ENCODE data around the gene FLNC.

The FLNC gene

GRCh38 chr7:128867842-128868623 is 37.8 kb downstream of the FLNC start:
- DNase-seq: no peak

- DNase-seq: no peak
Measured at GRCh38 chr7:128868624-128869137, 38.5 kb downstream of the FLNC start.

- peak; percentile 25 to 26 for DNase-seq
Measured at GRCh38 chr7:128869138-128869943, 39.1 kb downstream of the FLNC start.

DNA sequence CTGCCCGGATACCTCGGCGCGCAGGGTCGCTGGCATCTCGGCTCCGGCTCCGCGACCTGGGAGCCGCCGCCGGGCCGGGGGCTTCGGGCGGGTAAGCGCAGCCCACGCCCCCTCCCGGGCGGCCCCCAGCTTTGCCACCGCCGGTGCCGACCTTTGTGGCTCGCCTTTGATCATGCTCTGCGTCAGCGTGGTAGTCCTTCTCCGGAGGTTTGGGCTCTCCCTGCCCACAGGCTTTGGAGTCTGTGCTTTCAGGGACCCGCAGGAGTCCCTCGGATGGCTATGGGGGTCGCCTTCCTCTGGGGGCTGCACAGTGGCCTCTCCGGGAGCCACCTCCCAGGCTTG is 39.7 kb downstream of the FLNC start:
- DNase-seq: peak; percentile 12 to 19

DNA sequence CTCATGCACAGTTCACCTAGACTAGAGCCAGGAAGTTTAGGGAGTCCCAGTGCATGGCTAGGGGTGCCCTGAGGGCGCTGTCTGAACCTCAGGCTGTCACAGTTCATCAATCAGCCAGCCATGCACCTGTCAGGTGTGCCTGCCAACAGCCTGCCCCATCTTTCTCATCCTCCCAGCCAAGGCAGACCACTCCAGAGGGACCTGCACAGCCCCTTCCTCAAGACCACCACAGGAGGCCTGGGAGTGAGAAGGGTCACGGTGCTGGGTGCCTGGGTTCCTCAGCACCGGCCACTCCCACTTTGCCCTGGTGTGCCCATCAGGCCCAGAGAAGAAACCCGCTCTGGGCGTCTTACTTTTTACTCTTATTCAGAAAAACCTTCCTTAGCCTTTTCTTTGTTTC is 40.8 kb downstream of the FLNC start:
- DNase-seq: no peak

- no peak for DNase-seq
Measured at GRCh38 chr7:128872394-128872824, 42.2 kb downstream of the FLNC start.

DNA sequence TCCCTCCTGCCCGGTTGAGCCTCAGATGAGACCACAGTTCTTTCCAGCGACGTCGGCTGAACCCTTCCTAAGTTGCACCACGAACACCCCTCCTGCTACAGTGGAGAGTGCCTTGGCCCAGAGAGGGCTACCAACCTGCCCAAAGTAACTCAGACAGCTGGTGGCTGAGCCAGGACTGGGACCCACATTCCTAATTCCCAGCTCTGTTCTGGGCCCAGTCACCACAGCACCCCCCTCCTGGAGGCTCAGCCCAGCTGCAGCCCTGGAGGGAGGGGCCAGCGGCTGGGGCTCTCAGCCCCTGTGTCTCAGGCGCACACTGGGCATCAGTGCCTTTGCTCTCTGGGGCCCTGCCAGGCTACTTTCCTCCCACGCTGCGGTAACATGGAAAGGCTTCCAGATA is 43.0 kb downstream of the FLNC start:
- no peak for DNase-seq

DNA sequence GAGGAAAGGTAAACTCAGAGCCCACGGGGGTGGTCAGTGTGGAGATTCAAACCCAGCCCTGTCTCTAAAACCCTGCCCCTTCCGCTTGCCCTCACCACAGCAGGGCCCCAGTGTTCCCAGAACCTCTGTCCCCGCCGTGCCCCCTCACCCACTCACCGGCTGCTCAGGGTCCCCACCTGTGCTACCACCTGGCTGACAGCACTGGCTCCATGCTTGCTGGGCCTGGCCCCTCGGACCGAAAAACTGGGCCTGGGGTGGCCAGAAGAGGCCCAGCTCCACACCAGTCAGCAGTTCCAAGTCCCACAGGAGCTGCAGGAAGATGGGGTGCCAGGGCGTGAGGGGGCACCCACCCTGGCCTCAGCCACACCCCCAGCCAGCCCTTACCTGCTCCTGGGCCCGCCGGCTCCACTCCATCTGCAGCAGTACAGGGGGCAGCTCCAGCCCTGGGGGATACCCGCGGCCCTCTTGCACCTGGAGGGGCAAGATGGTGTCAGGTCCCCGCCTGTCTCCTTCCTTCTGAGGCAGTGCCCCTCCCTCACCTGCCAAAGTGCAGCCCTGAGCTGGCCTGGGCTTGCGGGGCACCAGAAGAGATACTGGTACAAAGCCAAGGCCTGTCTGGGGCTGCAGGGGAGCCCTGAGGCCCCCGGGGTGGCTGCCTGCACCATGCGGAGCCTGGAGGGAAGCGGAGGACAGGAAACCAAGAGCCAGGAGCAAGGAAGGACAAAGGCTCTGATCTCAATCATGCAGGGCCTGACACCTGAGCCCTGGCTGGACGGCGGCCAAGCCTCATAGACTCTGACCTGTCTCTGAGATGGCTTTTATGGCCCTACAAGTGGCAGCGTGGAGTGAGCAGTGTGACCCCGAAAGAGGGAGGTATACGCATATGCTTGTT is 44.2 kb downstream of the FLNC start:
- no peak for DNase-seq

DNA sequence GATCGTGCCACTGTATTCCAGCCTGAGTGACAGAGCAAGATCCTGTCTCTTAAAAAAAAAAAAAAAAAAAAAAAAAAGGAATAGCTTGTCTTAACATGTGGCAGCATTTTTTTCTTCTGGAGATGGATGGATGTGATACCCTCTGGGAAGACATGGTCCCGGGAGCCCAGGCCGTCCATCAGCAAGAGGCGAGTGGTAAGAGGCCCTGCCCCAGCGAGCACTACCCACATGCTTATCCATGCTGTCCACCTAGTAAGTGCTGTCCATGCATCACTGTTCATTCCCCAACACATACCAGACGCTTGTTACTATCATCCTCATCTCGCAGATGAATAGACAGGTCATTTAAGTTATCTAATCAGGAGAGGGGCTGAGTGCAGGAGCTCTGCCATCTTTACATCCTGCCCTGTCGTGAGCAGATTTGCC is 45.3 kb downstream of the FLNC start:
- no peak for DNase-seq

DNA sequence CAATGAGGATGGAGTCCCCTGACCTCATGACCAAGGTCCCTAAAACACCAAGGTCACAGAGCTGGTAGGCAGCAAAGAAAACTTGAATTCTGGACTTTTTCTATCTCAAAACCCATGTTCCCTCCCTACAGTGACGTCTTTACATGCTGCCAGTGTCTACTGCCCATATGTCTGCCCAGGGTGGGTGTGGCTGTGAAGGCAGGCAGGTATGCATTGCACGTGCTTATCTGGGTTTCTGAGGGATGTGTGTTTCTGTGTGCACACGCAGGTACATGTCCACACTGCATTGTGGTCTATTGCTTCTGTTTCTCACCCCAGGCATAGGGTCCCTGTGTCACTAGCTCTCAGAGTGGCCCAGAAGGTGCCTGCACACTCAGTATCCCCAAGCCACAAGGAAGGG is 45.9 kb downstream of the FLNC start:
- no peak for DNase-seq

DNA sequence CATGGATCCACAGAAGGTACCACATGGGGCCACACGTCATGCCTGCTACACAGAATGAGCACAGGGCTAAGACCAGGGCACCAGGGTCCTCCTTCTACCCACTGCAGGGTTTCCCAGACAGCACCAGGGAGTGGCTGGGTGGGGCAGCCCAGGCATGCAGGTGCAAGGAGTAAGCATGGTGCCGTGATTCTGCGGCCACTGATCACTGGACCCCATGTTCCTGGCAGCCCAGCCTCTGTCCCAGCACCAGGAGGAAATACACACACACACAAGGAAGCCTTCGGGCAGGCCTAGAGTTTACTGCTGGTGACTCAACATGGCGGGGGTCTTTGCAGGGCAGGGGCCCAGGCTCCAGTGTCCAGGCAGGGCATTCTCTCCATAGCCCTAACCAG is 46.4 kb downstream of the FLNC start:
- DNase-seq: no peak

DNA sequence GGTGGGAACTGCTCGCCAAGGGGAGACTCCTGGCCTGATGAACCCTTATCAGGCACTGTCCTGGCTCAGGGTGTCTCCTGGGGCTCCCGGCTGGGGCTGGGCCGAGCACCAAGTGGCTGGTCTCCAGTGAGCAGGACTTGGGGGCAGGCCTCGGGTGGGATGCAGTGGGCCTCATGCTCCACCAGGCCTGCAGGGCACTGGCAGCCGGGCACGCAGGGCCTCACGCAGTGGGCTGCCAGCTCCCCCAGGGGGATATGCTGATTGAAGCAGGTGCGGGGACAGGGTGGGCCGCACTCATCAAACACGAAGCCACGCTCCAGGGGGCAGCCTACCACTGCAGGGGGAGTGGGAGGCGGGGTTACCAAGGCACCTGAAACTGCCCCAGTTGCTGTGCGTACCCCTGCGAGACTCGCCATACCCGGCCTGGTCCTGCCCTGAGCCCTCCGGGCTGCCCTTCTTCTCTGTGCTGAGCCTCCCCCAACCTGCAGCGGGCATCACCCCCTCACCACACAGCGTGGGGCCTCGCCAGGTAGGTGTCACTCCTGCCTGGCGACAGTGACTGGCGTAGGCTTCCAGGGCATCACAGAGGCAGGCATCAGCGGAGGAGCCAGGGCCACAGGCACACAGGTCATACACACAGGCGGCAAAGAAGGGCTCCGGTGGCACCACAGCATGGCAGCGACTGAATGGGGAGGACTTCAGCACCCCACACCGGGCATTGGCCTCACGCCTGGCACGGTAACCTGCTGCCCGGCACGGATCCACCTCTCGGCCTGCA is 47.0 kb downstream of the FLNC start:
- DNase-seq: no peak

DNA sequence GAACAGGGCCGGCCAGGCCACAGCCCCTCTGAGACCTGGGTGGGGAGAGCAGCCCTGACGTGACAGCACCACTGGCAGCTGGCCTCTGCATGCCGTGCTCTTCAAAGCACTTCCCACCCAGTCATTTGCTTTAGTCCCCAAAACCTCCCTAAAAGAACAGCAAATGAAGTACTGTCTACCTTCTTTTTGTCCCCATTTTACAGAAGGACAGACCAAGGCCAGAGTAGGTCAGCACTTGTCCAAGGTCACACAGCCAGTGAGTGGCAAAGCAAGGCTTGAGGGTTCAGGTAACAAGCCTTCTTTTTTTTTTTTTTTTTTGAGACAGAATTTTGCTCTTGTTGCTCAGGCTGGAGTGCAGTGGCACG is 47.5 kb downstream of the FLNC start:
- DNase-seq: no peak

- DNase-seq: no peak
Measured at GRCh38 chr7:128878226-128879105, 48.3 kb downstream of the FLNC start.

DNA sequence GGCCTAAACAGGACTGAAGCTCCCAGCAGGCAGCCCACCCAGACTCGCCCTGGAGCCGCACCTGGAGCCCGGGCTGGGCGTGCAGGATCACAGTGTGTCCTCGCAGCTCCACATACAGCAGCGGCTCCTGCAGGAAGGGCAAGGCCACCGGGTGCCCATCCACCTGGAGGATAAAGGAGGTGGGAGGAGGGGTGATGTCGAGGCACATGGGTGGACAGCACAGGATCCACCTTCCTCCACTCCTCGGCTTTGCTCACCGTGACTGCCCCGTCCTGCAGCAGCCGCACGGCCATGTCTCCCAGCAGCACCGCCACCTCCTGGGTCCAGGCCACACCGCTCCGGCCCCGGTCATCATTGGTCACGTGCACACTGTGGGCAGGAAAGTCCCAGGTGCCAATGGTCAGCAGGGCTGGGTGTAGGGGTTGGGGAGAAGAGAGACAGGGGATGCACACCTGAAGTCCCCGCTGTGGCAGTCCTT is 49.3 kb downstream of the FLNC start:
- DNase-seq: no peak

DNA sequence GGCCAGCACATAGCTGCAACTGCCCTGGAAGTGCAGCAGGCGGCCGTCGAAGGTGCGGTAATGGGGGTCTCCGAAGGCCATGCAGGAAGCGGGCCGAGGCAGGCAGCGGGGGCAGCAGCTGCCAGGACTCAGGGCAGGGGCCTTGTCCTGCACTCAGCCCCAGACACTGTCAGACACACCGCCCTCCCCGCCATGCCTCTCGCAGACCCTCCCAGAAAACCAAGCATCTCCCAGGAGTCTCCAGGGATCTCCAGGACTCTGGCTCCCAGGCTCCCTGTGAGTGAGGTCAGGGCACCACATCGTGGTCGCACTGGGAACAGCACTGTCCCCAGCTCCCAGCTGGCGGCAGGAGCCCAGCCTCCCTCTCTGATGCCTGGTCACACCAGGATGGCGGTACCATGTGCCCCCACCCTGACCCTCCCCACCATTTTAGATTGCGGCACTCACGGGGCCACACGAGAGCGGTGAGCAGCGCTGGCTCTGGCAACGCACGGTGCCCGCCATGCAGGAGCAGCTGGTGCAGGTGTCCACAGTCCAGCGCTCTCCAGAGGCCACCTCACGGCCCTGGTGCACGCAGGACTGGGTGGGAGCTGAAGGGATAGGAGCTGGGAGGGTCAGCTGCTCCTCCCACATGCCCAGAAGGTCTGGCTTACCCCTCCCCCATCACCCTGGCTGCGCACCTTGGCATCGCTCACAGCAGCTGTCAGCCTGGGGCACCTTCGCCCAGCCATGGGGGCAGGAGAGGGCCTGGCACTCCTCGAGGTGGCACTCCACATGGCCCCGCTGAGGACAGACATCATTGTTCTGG is 49.9 kb downstream of the FLNC start:
- DNase-seq: no peak

- no peak for DNase-seq
Measured at GRCh38 chr7:128880791-128881457, 50.7 kb downstream of the FLNC start.

DNA sequence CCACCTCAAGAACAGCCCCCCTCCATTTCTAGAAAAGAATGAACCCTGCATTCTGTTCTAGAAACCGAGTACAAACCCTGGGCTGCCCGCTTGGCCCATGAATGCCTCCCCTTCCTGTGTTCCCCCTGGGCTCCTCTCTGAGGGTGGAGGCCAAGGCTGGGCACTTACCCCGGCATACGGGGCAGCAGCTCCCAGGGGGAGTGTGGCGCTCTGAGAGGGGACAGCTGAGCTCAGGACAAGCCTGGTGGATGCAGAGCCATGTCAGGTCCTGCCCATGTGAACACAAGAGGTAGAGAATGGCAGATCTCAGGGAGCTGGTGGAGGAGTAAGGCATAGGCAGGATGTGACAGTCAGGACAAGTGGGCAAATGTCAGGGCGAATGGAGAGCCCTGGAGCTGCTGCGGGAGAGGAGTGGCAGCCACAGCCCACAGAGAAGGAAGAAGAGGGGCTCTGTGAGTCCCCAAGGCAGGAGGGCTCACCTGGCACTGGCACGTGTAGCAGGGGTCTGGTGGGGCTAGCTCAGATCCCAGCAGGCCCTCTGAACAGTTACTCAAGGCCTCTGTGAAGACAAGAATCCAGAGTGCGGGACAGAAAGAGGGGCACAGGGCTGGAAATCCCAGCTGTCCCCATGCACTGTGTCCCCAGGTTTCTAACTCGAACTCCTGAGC is 51.4 kb downstream of the FLNC start:
- no peak for DNase-seq

DNA sequence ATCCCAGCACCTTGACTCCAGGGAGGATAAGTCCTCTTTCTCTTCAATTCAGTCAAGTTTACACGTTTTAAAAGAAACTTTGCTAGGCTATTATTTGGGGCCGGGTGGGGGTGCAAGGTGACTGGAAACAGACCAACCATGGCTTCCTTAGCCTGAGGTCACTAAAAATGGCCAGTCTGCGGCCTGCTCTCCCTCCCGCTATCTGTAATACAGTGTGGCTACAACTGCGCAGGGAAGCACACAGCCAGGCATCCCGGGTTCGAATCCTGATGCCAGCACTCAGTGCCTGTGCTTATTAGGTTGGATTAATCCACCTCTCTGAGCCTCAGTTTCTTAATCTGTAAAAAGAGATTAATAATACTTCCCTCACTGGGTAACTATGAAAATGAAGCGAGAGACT is 51.9 kb downstream of the FLNC start:
- DNase-seq: no peak

Data from activated CD4-positive, alpha-beta T cell treated with anti-CD3 and anti-CD28 coated beads for 4 hours (primary cell).